T1000 (cell line): Measurements from ENCODE around the gene GJB5.

Experiments
- DNase-seq: peaks from one replicate; lab custom pipeline; 2025; ENCODE audit warnings: mixed read lengths; lab: John Stamatoyannopoulos, UW

The GJB5 gene

DNA sequence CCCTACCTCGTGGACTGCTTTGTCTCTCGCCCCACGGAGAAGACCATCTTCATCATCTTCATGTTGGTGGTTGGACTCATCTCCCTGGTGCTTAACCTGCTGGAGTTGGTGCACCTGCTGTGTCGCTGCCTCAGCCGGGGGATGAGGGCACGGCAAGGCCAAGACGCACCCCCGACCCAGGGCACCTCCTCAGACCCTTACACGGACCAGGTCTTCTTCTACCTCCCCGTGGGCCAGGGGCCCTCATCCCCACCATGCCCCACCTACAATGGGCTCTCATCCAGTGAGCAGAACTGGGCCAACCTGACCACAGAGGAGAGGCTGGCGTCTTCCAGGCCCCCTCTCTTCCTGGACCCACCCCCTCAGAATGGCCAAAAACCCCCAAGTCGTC, 39.9 kb downstream of the GJB5 start:
- DNase-seq: no peak

- DNase-seq: no peak
Observed at GRCh38 chr1:34795916-34796315, 41.1 kb downstream of the GJB5 start.

DNA sequence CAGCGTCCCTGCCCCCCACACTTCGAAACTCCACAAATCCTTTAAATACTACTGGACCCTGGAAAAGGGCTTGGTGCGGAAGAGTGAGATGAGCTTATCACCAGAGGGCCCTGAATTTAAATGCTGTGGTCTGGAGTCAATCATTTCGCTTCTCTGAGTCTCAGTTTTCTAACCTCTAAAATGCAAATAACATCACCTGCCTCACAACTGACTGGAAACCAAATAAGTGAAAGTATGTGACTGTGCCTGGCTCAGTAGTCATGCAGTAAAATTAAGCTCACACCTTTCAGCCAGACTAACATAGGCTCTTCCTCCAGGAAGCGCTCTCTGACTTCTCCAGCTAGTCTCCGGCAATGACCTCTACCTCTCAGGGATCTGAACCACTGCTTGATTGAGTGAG, 42.1 kb downstream of the GJB5 start:
- DNase-seq: no peak

GRCh38 chr1:34800214-34800613, 45.4 kb downstream of the GJB5 start:
- no peak for DNase-seq

DNA sequence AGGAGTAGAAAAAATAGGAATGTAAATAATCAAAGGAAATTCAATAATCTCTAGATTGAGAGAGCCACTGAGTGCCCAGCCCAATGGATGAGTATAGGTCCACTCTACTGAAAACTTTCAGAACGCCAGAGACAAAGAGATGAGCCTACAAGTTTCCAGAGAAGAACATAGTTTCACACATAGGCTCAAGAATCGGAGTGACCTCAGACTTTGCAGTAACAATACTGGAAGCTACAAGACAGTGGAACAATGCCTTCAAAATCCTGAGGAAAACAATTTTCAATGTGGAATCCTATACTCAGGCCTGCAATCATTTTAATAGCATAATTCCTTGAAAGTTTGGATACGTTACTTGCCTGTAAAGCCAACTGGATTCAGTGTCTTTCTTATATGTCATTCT, 48.9 kb downstream of the GJB5 start:
- no peak for DNase-seq

- no peak for DNase-seq
Observed at GRCh38 chr1:34806396-34806795, 51.5 kb downstream of the GJB5 start.
